DOHH2 (cell line): Measurements from ENCODE around the gene TAF6L.

Source experiments
- H3F3A ChIP-seq: fragments of 200-600 bp; sonication (generic), shearing (Covaris generic); 2 replicates; pipeline ENCODE4 v1.6.0; 2016; ENCODE audit warnings: antibody characterized with exemption, mild to moderate bottlenecking; ENCODE audit not compliant: control insufficient read depth, insufficient read depth
- H3K27ac ChIP-seq: fragments of 200-600 bp; sonication (generic); 2 replicates; pipeline ENCODE4 v1.5.1; 2014; ENCODE audit warnings: low read depth, mild to moderate bottlenecking, low read length, moderate library complexity
- H3K27me3 ChIP-seq: fragments of 200-600 bp; sonication (generic); 2 replicates; pipeline ENCODE4 v1.6.1; 2014; ENCODE audit warnings: mild to moderate bottlenecking, low read length, mixed read lengths; ENCODE audit not compliant: control insufficient read depth
- H3K36me3 ChIP-seq: fragments of 200-600 bp; sonication (generic); 2 replicates; pipeline ENCODE4 v1.6.1; 2014; ENCODE audit warnings: mild to moderate bottlenecking, low read length, moderate library complexity, mixed read lengths; ENCODE audit not compliant: control insufficient read depth
- H3K4me1 ChIP-seq: fragments of 200-600 bp; sonication (generic); 2 replicates; pipeline ENCODE4 v1.6.1; 2014; ENCODE audit warnings: mild to moderate bottlenecking, low read length, mixed read lengths; ENCODE audit not compliant: control insufficient read depth
- H3K4me2 ChIP-seq: fragments of 200-600 bp; sonication (generic); 2 replicates; pipeline ENCODE4 v1.6.0; 2014; ENCODE audit warnings: mild to moderate bottlenecking, low read length, moderate library complexity
- H3K4me3 ChIP-seq: fragments of 200-600 bp; sonication (generic); 2 replicates; pipeline ENCODE4 v1.5.1; 2014; ENCODE audit warnings: mild to moderate bottlenecking, low read length, mixed read lengths
- H3K79me2 ChIP-seq: fragments of 200-600 bp; sonication (generic); 2 replicates; pipeline ENCODE4 v1.6.1; 2014; ENCODE audit warnings: mild to moderate bottlenecking, low read length, mixed read lengths; ENCODE audit not compliant: control insufficient read depth
- H3K9me2 ChIP-seq: fragments of 200-600 bp; sonication (generic); replicated peaks from 2 replicates; pipeline ENCODE4 v1.6.1; 2014; ENCODE audit warnings: mild to moderate bottlenecking, low read length, mixed read lengths; ENCODE audit not compliant: control insufficient read depth
- H3K9me3 ChIP-seq: fragments of 200-600 bp; sonication (generic); 2 replicates; pipeline ENCODE4 v1.6.1; 2014; ENCODE audit warnings: antibody characterized with exemption, low read length, mixed read lengths; ENCODE audit not compliant: control insufficient read depth, insufficient read depth
- H4K20me1 ChIP-seq: fragments of 200-600 bp; sonication (generic); 2 replicates; pipeline ENCODE4 v1.6.0; 2014; ENCODE audit warnings: low read depth, mild to moderate bottlenecking, antibody characterized with exemption, low read length, moderate library complexity; ENCODE audit not compliant: control insufficient read depth, insufficient read depth
- EZH2phosphoT487 ChIP-seq: fragments of 200-600 bp; sonication (generic); IDR thresholded peaks from 2 replicates; pipeline ENCODE4 v1.6.1; 2017; ENCODE audit warnings: borderline replicate concordance, mild to moderate bottlenecking, antibody characterized with exemption, low read length, moderate library complexity, mixed read lengths
- TF ChIP-seq, protein P1 (sequence below): fragments of 200-600 bp; sonication (generic); IDR thresholded peaks from one replicate; pipeline ENCODE4 v1.5.1; 2014; ENCODE audit warnings: antibody characterized with exemption, mild to moderate bottlenecking, low read depth, low read length; ENCODE audit not compliant: poor library complexity, severe bottlenecking

Gene TAF6L

DNA sequence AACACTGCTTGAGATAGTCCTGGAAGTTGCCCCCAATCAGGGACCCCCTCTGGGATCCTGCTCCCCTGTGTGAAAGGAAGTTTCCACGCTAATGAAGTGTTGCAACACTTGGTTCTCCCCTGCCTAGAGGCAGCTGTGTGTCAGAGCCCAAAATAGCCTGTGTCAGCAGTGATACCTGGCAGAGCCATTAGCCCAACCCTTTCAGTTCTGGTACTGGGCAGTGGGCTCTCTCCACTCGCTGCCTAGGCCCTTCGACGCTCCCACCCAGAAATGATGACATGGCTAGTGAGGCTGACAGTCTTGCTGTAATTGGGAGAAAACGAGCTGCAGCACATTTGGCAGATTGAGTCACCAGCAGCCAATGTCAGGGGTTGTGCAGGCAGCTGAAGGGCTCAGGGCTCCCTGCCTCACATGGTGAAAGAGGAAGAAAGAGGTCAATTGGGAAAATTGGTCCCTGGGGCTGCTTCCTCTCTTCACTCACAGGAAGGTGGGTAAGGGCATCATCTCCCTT, 35.5 kb downstream of the TAF6L start:
- Histone ChIP-seq H3K27me3 (no peaks in the 10 kb centered on the region), H3K36me3 (peaks cover 33% of the 10 kb centered on the region), H4K20me1 (peaks cover 9% of the 10 kb centered on the region), H3K4me3 (peak overlapping the region; percentile 80), H3F3A (peaks cover 7% of the 10 kb centered on the region; the same call in 1 of the 2 replicates), H3K9me2 (no peaks in the 10 kb centered on the region), H3K9me3 (no peaks in the 10 kb centered on the region), H3K4me2 (peak overlapping the region; percentile 85), H3K79me2 (peaks cover 41% of the 10 kb centered on the region), H3K4me1 (peaks cover 27% of the 10 kb centered on the region), H3K27ac (no peak overlapping the region)
- TF ChIP-seq EZH2phosphoT487, result no peak
- TF ChIP-seq, protein P1, sequence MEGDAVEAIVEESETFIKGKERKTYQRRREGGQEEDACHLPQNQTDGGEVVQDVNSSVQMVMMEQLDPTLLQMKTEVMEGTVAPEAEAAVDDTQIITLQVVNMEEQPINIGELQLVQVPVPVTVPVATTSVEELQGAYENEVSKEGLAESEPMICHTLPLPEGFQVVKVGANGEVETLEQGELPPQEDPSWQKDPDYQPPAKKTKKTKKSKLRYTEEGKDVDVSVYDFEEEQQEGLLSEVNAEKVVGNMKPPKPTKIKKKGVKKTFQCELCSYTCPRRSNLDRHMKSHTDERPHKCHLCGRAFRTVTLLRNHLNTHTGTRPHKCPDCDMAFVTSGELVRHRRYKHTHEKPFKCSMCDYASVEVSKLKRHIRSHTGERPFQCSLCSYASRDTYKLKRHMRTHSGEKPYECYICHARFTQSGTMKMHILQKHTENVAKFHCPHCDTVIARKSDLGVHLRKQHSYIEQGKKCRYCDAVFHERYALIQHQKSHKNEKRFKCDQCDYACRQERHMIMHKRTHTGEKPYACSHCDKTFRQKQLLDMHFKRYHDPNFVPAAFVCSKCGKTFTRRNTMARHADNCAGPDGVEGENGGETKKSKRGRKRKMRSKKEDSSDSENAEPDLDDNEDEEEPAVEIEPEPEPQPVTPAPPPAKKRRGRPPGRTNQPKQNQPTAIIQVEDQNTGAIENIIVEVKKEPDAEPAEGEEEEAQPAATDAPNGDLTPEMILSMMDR, result no peak

DNA sequence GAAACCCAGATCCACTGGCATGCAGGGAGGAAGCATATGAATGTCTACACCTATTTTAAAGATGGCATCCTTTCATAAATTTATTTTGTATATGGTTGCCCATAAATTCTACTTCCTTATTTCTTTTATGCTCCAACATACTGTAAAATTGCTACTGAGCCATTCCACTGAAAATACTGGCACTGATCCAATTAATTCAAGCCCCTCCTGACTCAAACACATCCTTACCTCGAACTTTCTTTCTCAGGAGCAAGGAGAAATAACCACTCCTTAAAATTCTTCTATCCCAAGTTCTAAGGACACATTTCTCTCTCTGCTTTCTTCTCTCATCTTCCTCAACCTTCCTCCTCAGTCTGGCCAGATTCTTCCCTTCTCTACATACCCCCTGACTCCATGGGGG, 39.6 kb downstream of the TAF6L start:
- H3K27me3 ChIP-seq, result no peaks in the 10 kb centered on the region
- TF ChIP-seq, protein P1, result no peak
- TF ChIP-seq EZH2phosphoT487, result no peak
- H3K36me3 ChIP-seq, result peaks cover 5% of the 10 kb centered on the region; the same call in 1 of the 2 replicates
- H3K79me2 ChIP-seq, result 0 out of 2 replicates have a peak, but pooled peaks cover 4% of the 10 kb centered on the region
- no peaks in the 10 kb centered on the region for H4K20me1 ChIP-seq
- no peak overlapping the region for H3K27ac ChIP-seq
- H3K4me1 ChIP-seq, result peaks cover 15% of the 10 kb centered on the region
- no peaks in the 10 kb centered on the region for H3K9me3 ChIP-seq
- H3F3A ChIP-seq, result peaks cover 7% of the 10 kb centered on the region; the same call in 1 of the 2 replicates
- no peak overlapping the region for H3K4me2 ChIP-seq
- H3K4me3 ChIP-seq, result no peak overlapping the region
- H3K9me2 ChIP-seq, result no peaks in the 10 kb centered on the region

DNA sequence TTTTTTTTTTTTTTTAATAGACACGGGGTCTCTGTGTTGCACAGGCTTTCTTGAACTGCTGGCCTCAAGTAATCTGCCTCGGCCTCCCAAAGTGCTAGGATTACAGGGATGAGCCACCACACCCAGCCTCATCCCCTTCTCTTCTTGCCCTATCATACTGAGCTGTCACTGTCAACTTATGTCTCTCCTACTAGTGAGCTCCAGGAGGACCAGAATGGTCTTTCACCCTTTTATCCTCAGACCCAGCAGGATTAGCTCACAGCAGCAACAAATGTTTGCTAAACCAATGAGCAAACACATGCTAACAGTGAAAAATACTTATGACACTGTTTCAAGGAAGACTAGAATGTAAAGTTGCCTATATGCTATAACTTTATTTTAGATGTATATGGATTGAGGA, 40.5 kb downstream of the TAF6L start:
- no peaks in the 10 kb centered on the region for H3K9me3 ChIP-seq
- TF ChIP-seq, protein P1, result no peak
- TF ChIP-seq EZH2phosphoT487, result no peak
- no peaks in the 10 kb centered on the region for H4K20me1 ChIP-seq
- peaks cover 8% of the 10 kb centered on the region for H3K4me1 ChIP-seq
- H3K27ac ChIP-seq, result no peak overlapping the region
- H3F3A ChIP-seq, result peaks cover 7% of the 10 kb centered on the region; the same call in 1 of the 2 replicates
- no peaks in the 10 kb centered on the region for H3K27me3 ChIP-seq
- H3K36me3 ChIP-seq, result peaks cover 5% of the 10 kb centered on the region; the same call in 1 of the 2 replicates
- no peak overlapping the region for H3K4me3 ChIP-seq
- no peaks in the 10 kb centered on the region for H3K79me2 ChIP-seq
- no peaks in the 10 kb centered on the region for H3K9me2 ChIP-seq
- no peak overlapping the region for H3K4me2 ChIP-seq
